Measurements from ENCODE around the gene ANKRD16.
A peak's percentile ranks its signal among the peaks of the same experiment; 100 is the strongest.
"Not testable (repeated sequence)": the region's sequence is repeated elsewhere in the genome, so short reads cannot be mapped to it uniquely, and the experiment has no call there.

The ANKRD16 gene

GRCh38 chr10:5871596-5871995 lies 18.1 kb downstream of the ANKRD16 start:
- no peak for DNase-seq

GRCh38 chr10:5869156-5869555 lies 20.5 kb downstream of the ANKRD16 start:
- no peak for DNase-seq

- not testable (repeated sequence) for DNase-seq
Measured at GRCh38 chr10:5868383-5868782, 21.3 kb downstream of the ANKRD16 start.

GRCh38 chr10:5867091-5867615 lies 22.5 kb downstream of the ANKRD16 start:
- DNase-seq: not testable (repeated sequence)

GRCh38 chr10:5866451-5867081 lies 23.1 kb downstream of the ANKRD16 start:
- DNase-seq: not testable (repeated sequence)

GRCh38 chr10:5862981-5863685 lies 26.6 kb downstream of the ANKRD16 start:
- DNase-seq: not testable (repeated sequence)

- DNase-seq: no peak
Measured at GRCh38 chr10:5862360-5862961, 27.2 kb downstream of the ANKRD16 start.

- DNase-seq: no peak
Measured at GRCh38 chr10:5860066-5860465, 29.6 kb downstream of the ANKRD16 start.

GRCh38 chr10:5858811-5859210 lies 30.9 kb downstream of the ANKRD16 start:
- DNase-seq: no peak

- no peak for DNase-seq
Measured at GRCh38 chr10:5856701-5857004, 33.0 kb downstream of the ANKRD16 start.

GRCh38 chr10:5855979-5856700 lies 33.6 kb downstream of the ANKRD16 start:
- DNase-seq: no peak

- DNase-seq: peak; percentile 61
Measured at GRCh38 chr10:5854131-5854475, 35.6 kb downstream of the ANKRD16 start.

- DNase-seq: not testable (repeated sequence)
Measured at GRCh38 chr10:5846667-5847066, 43.0 kb downstream of the ANKRD16 start.

GRCh38 chr10:5844345-5845055 lies 45.2 kb downstream of the ANKRD16 start:
- DNase-seq: no peak

GRCh38 chr10:5843686-5844344 lies 45.9 kb downstream of the ANKRD16 start:
- no peak for DNase-seq

- no peak for DNase-seq
Measured at GRCh38 chr10:5841965-5842364, 47.7 kb downstream of the ANKRD16 start.

GRCh38 chr10:5840314-5841307 lies 49.1 kb downstream of the ANKRD16 start:
- peak; percentile 62 for DNase-seq

- not testable (repeated sequence) for DNase-seq
Measured at GRCh38 chr10:5836181-5836580, 53.5 kb downstream of the ANKRD16 start.

- DNase-seq: no peak
Measured at GRCh38 chr10:5835446-5836095, 54.1 kb downstream of the ANKRD16 start.

- no peak for DNase-seq
Measured at GRCh38 chr10:5833814-5834213, 55.9 kb downstream of the ANKRD16 start.
